HL-60 (cell line): ENCODE results near the gene ELFN2.

Experiments
- CTCF ChIP-seq: IDR thresholded peaks from one replicate; pipeline ENCODE4 v1.5.1; 2011; ENCODE audit warnings: low read length, control low read depth, inconsistent platforms; ENCODE audit not compliant: insufficient read depth
- GABPA ChIP-seq: IDR thresholded peaks from 2 replicates; pipeline ENCODE4 v1.6.1; 2012; ENCODE audit warnings: low read depth
- POLR2AphosphoS5 ChIP-seq: IDR thresholded peaks from 2 replicates; pipeline ENCODE4 v1.6.1; 2012; ENCODE audit warnings: low read depth
- TF ChIP-seq, protein P1 (sequence below): IDR thresholded peaks from 2 replicates; pipeline ENCODE4 v1.6.1; 2012; ENCODE audit warnings: low read depth; ENCODE audit not compliant: insufficient replicate concordance

DNA sequence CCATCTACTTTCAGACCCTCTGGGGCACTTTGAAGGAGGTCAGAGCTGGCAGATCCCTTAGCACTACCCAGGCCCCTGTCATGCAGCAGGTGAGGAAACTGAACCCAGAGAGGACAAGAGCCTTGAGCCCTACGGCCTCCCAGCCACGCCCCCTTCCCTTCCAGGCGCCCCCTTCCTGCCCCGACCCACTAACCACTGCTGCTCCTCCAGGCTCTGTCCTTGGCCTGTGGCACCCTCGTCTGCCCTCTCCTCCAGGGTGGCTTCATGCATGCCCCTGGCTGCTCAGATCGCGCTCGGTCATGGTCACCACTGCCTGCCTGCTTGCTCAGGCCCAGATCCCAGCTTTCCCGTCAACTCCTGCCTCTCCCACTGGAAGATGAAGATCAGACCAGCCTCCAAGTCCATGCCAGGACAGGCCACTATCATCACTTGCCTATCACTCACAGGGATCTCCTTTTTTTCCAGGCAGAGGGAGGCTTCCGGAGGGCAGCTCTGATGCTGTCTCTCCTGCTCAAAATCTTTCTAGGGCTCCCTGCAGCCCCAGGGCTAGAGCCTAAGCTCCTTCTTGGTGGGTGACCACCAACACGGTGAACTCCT, 30.7 kb downstream of the ELFN2 start:
- no peak for TF ChIP-seq CTCF
- no peak for TF ChIP-seq POLR2AphosphoS5
- TF ChIP-seq GABPA, result no peak
- TF ChIP-seq, protein P1, sequence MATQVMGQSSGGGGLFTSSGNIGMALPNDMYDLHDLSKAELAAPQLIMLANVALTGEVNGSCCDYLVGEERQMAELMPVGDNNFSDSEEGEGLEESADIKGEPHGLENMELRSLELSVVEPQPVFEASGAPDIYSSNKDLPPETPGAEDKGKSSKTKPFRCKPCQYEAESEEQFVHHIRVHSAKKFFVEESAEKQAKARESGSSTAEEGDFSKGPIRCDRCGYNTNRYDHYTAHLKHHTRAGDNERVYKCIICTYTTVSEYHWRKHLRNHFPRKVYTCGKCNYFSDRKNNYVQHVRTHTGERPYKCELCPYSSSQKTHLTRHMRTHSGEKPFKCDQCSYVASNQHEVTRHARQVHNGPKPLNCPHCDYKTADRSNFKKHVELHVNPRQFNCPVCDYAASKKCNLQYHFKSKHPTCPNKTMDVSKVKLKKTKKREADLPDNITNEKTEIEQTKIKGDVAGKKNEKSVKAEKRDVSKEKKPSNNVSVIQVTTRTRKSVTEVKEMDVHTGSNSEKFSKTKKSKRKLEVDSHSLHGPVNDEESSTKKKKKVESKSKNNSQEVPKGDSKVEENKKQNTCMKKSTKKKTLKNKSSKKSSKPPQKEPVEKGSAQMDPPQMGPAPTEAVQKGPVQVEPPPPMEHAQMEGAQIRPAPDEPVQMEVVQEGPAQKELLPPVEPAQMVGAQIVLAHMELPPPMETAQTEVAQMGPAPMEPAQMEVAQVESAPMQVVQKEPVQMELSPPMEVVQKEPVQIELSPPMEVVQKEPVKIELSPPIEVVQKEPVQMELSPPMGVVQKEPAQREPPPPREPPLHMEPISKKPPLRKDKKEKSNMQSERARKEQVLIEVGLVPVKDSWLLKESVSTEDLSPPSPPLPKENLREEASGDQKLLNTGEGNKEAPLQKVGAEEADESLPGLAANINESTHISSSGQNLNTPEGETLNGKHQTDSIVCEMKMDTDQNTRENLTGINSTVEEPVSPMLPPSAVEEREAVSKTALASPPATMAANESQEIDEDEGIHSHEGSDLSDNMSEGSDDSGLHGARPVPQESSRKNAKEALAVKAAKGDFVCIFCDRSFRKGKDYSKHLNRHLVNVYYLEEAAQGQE, result no peak
